Transverse colon (tissue), 4 donors: ENCODE data around the gene CGREF1.

Source experiments
- CTCF ChIP-seq, 5 experiments: fragments of 200-600 bp in 3 of 5; fragments of 450-650 bp in 2 of 5; sonication (generic) in 3 of 5; IDR thresholded peaks; 1 replicate in 2 of 5; 2 replicates in 3 of 5; pipeline ENCODE4 v1.5.1; 2016 to 2017; ENCODE audit warnings: antibody characterized with exemption in 5 of 5, inconsistent platforms in 3 of 5, mild to moderate bottlenecking in 2 of 5, moderate library complexity in 1 of 5
- EP300 ChIP-seq: sonication (generic); formaldehyde crosslinking; IDR thresholded peaks from one replicate; pipeline ENCODE4 v1.6.1; 2017; ENCODE audit warnings: antibody characterized with exemption, low read depth
- POLR2A ChIP-seq: fragments of 450-650 bp; IDR thresholded peaks from one replicate; pipeline ENCODE4 v1.6.1; 2016; ENCODE audit warnings: antibody characterized with exemption, mild to moderate bottlenecking, moderate library complexity
- POLR2AphosphoS5 ChIP-seq, 3 donors: sonication (generic); formaldehyde crosslinking; IDR thresholded peaks; one replicate each; pipeline ENCODE4 v1.6.1; 2016; ENCODE audit warnings: antibody characterized with exemption in 3 of 3

GRCh38 chr2:27058210-27058609 is 60.7 kb downstream of the CGREF1 start:
- TF ChIP-seq POLR2A, result no peak
- no peak for TF ChIP-seq CTCF (IDR thresholded peaks at IDR 0.05)
- no peak for TF ChIP-seq EP300
- no peak for TF ChIP-seq POLR2AphosphoS5 (IDR thresholded peaks at IDR 0.05)
